ENCODE data around the gene DEGS1.

DNA sequence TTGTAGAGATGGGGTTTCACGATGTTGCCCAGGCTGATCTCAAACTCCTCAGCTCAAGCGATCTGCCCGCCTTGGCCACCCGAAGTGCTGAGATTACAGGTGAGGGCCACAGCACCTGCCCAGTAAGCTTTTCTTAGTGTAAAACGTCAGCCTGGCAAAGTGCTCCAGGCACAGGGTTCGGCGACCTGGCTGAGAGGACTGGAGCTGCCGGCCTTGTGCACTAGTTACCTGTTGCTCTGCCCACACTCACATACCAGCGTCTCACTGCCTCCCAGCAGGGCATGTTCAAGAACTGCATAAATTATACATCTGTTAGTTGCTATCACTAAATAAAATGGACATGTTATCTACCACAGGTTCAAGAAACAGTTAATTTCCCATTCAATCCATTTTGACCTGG, 55.2 kb downstream of the DEGS1 start:
- TF ChIP-seq CTCF (IDR thresholded peaks at IDR 0.05) (no peak), POLR2A (IDR thresholded peaks at IDR 0.05) (no peak)
